ENCODE measurements around the gene BICC1. TPM values are rescaled to one million over a fixed set of nuclear protein-coding genes. Genes with fewer than 3 reads are reported as not detected.

The BICC1 gene
- total RNA-seq, 4 donors from 2014 or later, result 0.60 to 5.1 (median 2.2) TPM

DNA sequence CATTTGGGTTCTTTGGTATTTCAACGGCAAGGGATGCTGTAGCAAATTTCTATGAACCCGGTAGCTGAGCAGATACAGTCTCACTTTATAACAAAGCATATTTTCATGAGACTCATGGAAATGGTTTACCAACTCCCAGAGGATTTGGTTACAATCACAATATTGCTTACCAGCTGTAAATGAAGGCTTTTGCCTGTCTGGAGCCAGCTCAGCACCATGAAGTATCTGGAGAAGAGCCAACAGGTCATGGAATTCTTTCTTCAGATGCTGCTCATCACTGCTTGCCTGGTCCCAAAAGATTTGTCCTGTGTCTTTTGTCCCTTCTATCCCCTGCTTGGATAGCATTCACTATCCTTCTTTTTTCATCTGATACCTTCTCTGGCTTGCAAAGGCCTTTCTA lies 346.9 kb downstream of the BICC1 start:
- no peaks in the 10 kb centered on the region for H3K4me1 ChIP-seq
- TF ChIP-seq, protein P1, sequence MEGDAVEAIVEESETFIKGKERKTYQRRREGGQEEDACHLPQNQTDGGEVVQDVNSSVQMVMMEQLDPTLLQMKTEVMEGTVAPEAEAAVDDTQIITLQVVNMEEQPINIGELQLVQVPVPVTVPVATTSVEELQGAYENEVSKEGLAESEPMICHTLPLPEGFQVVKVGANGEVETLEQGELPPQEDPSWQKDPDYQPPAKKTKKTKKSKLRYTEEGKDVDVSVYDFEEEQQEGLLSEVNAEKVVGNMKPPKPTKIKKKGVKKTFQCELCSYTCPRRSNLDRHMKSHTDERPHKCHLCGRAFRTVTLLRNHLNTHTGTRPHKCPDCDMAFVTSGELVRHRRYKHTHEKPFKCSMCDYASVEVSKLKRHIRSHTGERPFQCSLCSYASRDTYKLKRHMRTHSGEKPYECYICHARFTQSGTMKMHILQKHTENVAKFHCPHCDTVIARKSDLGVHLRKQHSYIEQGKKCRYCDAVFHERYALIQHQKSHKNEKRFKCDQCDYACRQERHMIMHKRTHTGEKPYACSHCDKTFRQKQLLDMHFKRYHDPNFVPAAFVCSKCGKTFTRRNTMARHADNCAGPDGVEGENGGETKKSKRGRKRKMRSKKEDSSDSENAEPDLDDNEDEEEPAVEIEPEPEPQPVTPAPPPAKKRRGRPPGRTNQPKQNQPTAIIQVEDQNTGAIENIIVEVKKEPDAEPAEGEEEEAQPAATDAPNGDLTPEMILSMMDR (IDR thresholded peaks at IDR 0.05), result no peak
- TF ChIP-seq EP300 (IDR thresholded peaks at IDR 0.05; ENCODE audit: low read depth) (no peak), POLR2AphosphoS5 (IDR thresholded peaks at IDR 0.05) (no peak), POLR2A (IDR thresholded peaks at IDR 0.05) (no peak)
- intact Hi-C loops (cut with DNase I; ENCODE audit: low total_unique reads) (no loop called here), in situ Hi-C loops (cut with MboI; ENCODE audit: low pct_ligation_motif_present in 1 of 4, low pct_unique_long_range_greater_than_20kb in 1 of 4, low sequenced_read_pairs in 3 of 4) (no loop called here)
- H3K27ac ChIP-seq, result no peak overlapping the region
- peaks cover 0 to 9% of the 10 kb centered on the region in 2 donors for H3K9me3 ChIP-seq
- no peaks in the 10 kb centered on the region for H3K27me3 ChIP-seq
- WGBS, 2 donors (ENCODE audit: low coverage in 1 of 2), result 88 to 100% methylated on average over 2 of the region's 2 CpGs
- DNase-seq, result no peak
- H3K36me3 ChIP-seq, result no peaks in the 10 kb centered on the region
- no peak overlapping the region for H3K4me3 ChIP-seq

DNA sequence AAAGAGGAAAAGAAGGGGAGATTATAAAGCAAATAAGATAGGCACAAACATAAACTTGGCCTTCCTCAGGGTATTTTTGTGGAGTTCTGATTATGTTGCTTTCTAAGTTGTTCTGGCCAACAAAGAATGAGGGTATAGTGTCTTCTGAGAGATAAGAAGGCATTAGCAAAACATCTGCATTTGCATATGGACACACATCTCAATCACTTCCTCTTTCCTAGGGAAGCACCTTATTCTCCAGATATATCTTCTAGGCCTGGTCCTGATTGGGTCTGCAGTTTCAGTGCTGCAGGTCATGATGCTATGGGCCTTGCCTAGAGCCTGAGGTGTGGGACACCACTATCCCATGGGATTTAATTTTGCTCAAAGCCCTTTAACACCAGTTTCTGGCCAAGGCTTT lies 355.0 kb downstream of the BICC1 start:
- in situ Hi-C loops (cut with MboI; ENCODE audit: low pct_ligation_motif_present in 1 of 4, low pct_unique_long_range_greater_than_20kb in 1 of 4, low sequenced_read_pairs in 3 of 4) (no loop called here), intact Hi-C loops (cut with DNase I; ENCODE audit: low total_unique reads) (no loop called here)
- Histone ChIP-seq H3K4me1 (no peaks in the 10 kb centered on the region), H3K36me3 (no peaks in the 10 kb centered on the region), H3K4me3 (no peak overlapping the region), H3K27me3 (no peaks in the 10 kb centered on the region), H3K9me3 (no peaks in the 10 kb centered on the region), H3K27ac (no peak overlapping the region)
- DNase-seq, result no peak
- TF ChIP-seq POLR2A (IDR thresholded peaks at IDR 0.05) (no peak), EP300 (IDR thresholded peaks at IDR 0.05; ENCODE audit: low read depth) (no peak)
- TF ChIP-seq, protein P1 (IDR thresholded peaks at IDR 0.05), result no peak

DNA sequence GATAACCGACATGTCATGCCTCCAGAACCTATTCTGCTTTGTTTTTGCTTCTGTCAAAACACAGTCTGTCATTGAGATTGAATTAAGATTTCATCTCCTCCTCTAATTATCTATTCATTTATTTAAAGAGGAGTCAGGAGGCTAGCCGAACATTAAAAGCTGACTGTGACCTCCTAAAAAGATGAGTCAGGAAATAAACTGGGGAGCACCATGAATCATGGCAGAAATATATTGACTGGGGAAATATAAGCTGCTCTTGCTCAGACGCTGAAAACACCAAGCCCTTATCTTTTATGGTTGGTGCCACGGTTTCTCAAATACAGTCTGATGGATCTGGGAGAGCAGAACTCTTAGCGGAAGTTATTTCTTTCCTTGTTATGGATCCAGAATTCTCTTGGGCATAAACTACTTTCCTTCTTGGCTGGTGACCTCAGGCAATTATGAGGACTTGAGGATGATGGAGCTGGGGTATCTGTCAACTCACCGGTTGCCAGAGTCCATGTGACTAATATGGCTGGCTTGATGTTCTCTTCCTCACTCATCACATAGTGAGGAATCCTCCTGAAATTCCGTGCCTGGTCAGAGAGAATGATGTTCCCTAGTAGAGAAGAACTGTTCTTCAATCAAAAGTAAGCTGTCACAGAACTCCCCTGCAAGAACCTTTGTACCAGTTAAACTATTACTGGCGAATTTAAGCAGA lies 356.2 kb downstream of the BICC1 start:
- WGBS, 2 donors (ENCODE audit: low coverage in 1 of 2), result 65 to 69% methylated on average over 7 to 8 of the region's 8 CpGs
- Histone ChIP-seq H3K36me3 (no peaks in the 10 kb centered on the region), H3K4me1 (no peaks in the 10 kb centered on the region), H3K4me3 (no peak overlapping the region), H3K27ac (no peak overlapping the region), H3K9me3 (no peaks in the 10 kb centered on the region), H3K27me3 (no peaks in the 10 kb centered on the region)
- in situ Hi-C loops (cut with MboI; ENCODE audit: low pct_ligation_motif_present in 1 of 4, low pct_unique_long_range_greater_than_20kb in 1 of 4, low sequenced_read_pairs in 3 of 4), result no loop called here
- intact Hi-C loops (cut with DNase I; ENCODE audit: low total_unique reads), result no loop called here
- TF ChIP-seq POLR2A (IDR thresholded peaks at IDR 0.05), result no peak
- TF ChIP-seq EP300 (IDR thresholded peaks at IDR 0.05; ENCODE audit: low read depth), result no peak
- TF ChIP-seq, protein P1 (IDR thresholded peaks at IDR 0.05), result no peak
- no peak for TF ChIP-seq POLR2AphosphoS5 (IDR thresholded peaks at IDR 0.05)
- DNase-seq, result no peak

DNA sequence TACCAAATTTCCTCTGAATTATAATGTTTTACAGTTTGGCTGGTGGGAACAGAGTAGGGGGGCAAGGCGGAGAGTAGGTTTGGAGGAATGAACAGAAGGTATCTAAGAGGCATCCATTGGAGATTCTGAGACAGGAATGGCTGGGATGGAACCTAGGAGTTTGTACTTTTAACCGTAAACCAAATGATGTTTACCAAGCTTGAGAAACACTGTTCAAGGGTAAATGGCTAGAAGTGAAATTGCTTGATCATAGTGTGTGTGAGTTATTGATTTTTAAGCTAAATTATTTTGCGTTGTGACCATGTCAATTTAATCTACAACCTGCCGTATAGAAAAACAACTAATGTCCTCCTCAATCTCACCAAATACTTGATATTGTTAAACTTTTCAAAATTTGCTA lies 357.4 kb downstream of the BICC1 start:
- Histone ChIP-seq H3K4me3 (no peak overlapping the region), H3K4me1 (no peaks in the 10 kb centered on the region), H3K27ac (no peak overlapping the region), H3K9me3 (no peaks in the 10 kb centered on the region), H3K36me3 (no peaks in the 10 kb centered on the region), H3K27me3 (no peaks in the 10 kb centered on the region)
- intact Hi-C loops (cut with DNase I; ENCODE audit: low total_unique reads), result no loop called here
- no peak for DNase-seq
- in situ Hi-C loops (cut with MboI; ENCODE audit: low pct_ligation_motif_present in 1 of 4, low pct_unique_long_range_greater_than_20kb in 1 of 4, low sequenced_read_pairs in 3 of 4), result no loop called here
- TF ChIP-seq POLR2A (IDR thresholded peaks at IDR 0.05) (no peak), EP300 (IDR thresholded peaks at IDR 0.05; ENCODE audit: low read depth) (no peak), POLR2AphosphoS5 (IDR thresholded peaks at IDR 0.05) (no peak)
- TF ChIP-seq, protein P1 (IDR thresholded peaks at IDR 0.05), result no peak
- WGBS, 2 donors (ENCODE audit: low coverage in 1 of 2), result 48 to 68% methylated on average over 4 of the region's 4 CpGs
